Measurements from ENCODE around the gene AKT1. TPM values are rescaled to one million over a fixed set of nuclear protein-coding genes. Genes with fewer than 3 reads are reported as not detected.
A peak's percentile ranks its signal among the peaks of the same experiment; 100 is the strongest.

The AKT1 gene
- total RNA-seq, 2 donors from 2014 or later: 158 to 162 TPM

DNA sequence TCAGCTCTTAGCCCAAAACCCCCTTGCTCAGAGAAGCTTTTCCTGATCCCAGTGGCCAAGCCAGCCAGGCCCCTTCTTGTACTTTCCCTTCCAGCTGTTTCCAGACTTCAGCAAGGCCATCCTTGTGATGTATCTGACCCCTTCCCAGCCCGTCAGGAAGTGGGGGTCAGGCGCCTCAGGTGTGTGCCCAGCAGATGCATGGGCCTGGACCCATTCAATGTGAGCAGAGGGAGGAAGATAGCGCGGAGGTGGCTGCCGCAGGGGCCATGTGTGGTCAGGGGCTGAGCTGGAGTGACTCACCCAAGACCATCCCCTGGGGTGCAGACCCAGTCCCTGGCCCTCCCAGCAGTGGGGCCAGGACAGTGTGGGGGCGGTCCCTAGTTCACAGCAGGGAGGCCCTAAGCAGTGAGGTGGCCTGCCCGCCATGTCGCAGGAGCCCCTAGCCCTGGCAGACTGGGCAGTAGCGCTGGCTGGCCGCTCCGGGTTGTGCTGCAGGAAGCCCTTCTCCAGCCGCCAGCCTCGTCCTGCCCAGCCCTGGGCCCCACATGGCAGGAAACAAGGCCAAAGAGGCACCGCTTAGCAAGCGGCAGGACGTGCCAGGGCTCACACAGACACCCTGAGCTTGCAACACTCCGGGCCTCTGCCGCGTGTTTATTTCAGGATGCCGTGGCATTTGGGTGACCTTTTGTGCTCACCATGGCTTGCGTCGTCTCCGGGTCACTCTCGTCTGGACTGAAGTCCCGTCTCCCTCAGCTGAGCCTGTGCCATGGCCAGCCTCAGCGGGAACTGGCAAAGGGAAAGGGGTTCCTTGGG is 59.5 kb downstream of the AKT1 start:
- peak; percentile 71 for DNase-seq (ENCODE audit: low spot score)
- Histone ChIP-seq H3K27me3 (replicated peaks; ENCODE audit: insufficient read depth) (no peaks in the 10 kb centered on the region), H3K9me3 (no peaks in the 10 kb centered on the region), H3K27ac (peak overlapping the region; percentile 91 to 95), H3K36me3 (peaks cover 17% of the 10 kb centered on the region), H3K4me3 (peak overlapping the region; percentile 25), H3K4me1 (ENCODE audit: control insufficient read depth in 1 of 2, low read depth in 2 of 2) (peaks cover 40 to 66% of the 10 kb centered on the region in 2 donors)
- TF ChIP-seq, protein P1, sequence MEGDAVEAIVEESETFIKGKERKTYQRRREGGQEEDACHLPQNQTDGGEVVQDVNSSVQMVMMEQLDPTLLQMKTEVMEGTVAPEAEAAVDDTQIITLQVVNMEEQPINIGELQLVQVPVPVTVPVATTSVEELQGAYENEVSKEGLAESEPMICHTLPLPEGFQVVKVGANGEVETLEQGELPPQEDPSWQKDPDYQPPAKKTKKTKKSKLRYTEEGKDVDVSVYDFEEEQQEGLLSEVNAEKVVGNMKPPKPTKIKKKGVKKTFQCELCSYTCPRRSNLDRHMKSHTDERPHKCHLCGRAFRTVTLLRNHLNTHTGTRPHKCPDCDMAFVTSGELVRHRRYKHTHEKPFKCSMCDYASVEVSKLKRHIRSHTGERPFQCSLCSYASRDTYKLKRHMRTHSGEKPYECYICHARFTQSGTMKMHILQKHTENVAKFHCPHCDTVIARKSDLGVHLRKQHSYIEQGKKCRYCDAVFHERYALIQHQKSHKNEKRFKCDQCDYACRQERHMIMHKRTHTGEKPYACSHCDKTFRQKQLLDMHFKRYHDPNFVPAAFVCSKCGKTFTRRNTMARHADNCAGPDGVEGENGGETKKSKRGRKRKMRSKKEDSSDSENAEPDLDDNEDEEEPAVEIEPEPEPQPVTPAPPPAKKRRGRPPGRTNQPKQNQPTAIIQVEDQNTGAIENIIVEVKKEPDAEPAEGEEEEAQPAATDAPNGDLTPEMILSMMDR (IDR thresholded peaks at IDR 0.05): no peak
- ATAC-seq (ENCODE audit: insufficient number of reproducible peaks, low FRiP score, low read depth): peak; percentile 72

DNA sequence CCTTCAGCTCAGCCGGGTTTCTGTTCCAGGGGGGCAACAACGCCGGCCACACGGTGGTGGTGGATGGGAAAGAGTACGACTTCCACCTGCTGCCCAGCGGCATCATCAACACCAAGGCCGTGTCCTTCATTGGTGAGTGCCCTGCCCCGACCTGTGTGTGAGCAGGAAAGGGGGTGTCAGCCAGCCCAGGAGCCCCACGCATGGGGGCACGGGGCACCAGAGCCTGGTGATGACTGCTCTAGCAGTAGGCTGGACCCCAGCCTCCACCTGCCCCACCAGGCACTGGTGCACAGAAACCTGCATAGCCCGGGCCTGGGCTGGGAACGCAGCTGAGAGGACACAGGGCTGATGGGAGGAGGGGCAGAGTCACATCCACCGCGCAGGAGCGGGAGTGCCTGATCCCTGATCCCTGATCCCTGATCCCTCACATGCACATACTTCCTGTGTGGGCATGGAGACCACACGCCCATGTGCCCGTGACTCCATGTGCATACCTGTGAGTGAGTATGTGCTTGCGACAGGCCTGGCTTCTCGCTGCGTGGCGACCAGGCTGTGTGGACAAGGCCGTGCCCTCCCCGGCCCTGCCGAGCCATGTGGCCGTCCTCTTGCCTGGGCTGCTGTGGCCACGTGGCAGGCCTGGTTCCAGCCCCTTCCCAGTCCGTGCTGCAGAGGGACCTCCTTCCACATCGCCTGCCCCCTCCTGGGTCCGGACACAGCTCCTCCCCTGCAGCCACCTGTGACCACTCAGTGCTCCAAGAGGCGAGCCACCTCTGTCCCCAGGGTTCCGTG is 60.4 kb downstream of the AKT1 start:
- TF ChIP-seq, protein P1 (IDR thresholded peaks at IDR 0.05): no peak
- DNase-seq (ENCODE audit: low spot score): no peak
- peaks cover 9% of the 10 kb centered on the region for H3K36me3 ChIP-seq
- H3K27ac ChIP-seq: peak overlapping the region; percentile 91 to 95
- no peaks in the 10 kb centered on the region for H3K9me3 ChIP-seq
- H3K4me1 ChIP-seq (ENCODE audit: control insufficient read depth in 1 of 2, low read depth in 2 of 2): peaks cover 40 to 71% of the 10 kb centered on the region in 2 donors
- H3K4me3 ChIP-seq: no peak overlapping the region
- no peaks in the 10 kb centered on the region for H3K27me3 ChIP-seq (replicated peaks; ENCODE audit: insufficient read depth)
- no peak for ATAC-seq (ENCODE audit: insufficient number of reproducible peaks, low FRiP score, low read depth)

DNA sequence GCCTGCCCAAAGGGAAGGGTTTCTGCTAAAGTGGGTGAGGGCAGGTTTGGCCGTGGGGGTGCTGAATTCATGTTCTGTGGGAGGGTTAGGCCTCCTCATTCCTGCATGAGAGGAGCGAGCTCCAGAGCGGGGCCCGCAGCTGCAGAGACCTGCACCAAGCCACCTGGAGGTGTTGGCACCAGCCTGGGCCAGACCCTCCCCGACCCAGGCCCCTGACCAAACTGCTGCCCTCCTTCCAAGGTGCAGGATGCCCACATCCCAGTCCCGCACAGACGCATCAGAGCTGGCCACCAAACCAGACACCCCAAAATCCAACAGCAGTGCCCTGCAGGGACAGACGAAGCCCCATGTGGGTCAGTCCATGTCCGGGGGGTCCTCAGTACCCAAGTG is 61.0 kb downstream of the AKT1 start:
- TF ChIP-seq, protein P1 (IDR thresholded peaks at IDR 0.05): no peak
- ATAC-seq (ENCODE audit: insufficient number of reproducible peaks, low FRiP score, low read depth): no peak
- Histone ChIP-seq H3K27me3 (replicated peaks; ENCODE audit: insufficient read depth) (no peaks in the 10 kb centered on the region), H3K27ac (peak overlapping the region; percentile 91 to 95), H3K36me3 (peaks cover 3% of the 10 kb centered on the region), H3K9me3 (no peaks in the 10 kb centered on the region), H3K4me3 (no peak overlapping the region), H3K4me1 (ENCODE audit: control insufficient read depth in 1 of 2, low read depth in 2 of 2) (peaks cover 40 to 75% of the 10 kb centered on the region in 2 donors)
- no peak for DNase-seq (ENCODE audit: low spot score)

DNA sequence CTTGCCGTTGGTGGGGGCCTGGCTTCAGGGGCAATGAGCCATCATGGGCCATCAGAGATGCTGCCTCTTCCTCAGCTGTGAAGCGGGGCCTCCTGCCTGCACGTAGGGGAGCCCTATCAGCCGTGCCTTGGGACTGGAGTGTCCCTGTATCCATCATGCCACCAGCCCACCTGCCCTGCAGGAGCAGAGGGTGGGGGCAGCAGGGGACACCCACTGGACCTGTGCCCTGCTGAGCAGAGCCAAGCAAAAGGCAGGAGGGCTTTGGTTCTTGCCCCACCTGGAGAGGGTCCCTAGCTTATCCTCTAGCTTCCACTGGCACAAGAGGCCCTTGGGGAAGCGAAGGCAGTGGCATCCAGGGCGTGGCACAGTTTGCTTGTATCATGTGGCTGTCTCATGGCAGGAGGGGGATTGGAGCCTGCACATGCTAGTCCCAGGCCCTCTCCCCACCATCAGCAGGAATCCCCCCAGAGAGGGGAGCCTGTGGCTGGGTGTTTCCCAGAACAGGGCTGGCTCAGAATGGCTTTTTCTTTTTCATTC is 61.4 kb downstream of the AKT1 start:
- Histone ChIP-seq H3K27ac (peak overlapping the region; percentile 91 to 95), H3K4me3 (no peak overlapping the region), H3K27me3 (replicated peaks; ENCODE audit: insufficient read depth) (no peaks in the 10 kb centered on the region), H3K36me3 (no peaks in the 10 kb centered on the region), H3K9me3 (no peaks in the 10 kb centered on the region), H3K4me1 (ENCODE audit: control insufficient read depth in 1 of 2, low read depth in 2 of 2) (peaks cover 40 to 75% of the 10 kb centered on the region in 2 donors)
- no peak for ATAC-seq (ENCODE audit: insufficient number of reproducible peaks, low FRiP score, low read depth)
- DNase-seq (ENCODE audit: low spot score): no peak
- TF ChIP-seq, protein P1 (IDR thresholded peaks at IDR 0.05): no peak
